Measurements from ENCODE around the gene CMTM4.

Gene CMTM4

GRCh38 chr16:66678337-66678736, 18.2 kb downstream of the CMTM4 start:
- no peak overlapping the region for H3K9ac ChIP-seq (ENCODE audit: low read depth, low read length)
- DNase-seq (no peak), ATAC-seq (ENCODE audit: insufficient read depth, low read depth) (no peak)
- no peaks in the 10 kb centered on the region for H4K20me1 ChIP-seq (ENCODE audit: insufficient read depth, low read length)
- no peaks in the 10 kb centered on the region for H3K4me1 ChIP-seq (ENCODE audit: insufficient read depth, low read length)
- H3K27ac ChIP-seq (ENCODE audit: low read length) = no peak overlapping the region
- no peaks in the 10 kb centered on the region for H3K79me2 ChIP-seq (ENCODE audit: insufficient read depth, low read length)
- H2AFZ ChIP-seq (ENCODE audit: low read depth, low read length) = no peak overlapping the region
- H3K36me3 ChIP-seq (ENCODE audit: insufficient read depth, low read length) = no peaks in the 10 kb centered on the region
- H3K4me3 ChIP-seq (ENCODE audit: low read depth in 1 of 2, low read length in 2 of 2) = no peak overlapping the region
- H3K4me2 ChIP-seq (ENCODE audit: insufficient read depth, low read length) = no peak overlapping the region
- no peaks in the 10 kb centered on the region for H3K9me3 ChIP-seq (ENCODE audit: insufficient read depth, low read length, severe bottlenecking)
- no peak for TF ChIP-seq EZH2 (IDR thresholded peaks at IDR 0.05; ENCODE audit: borderline replicate concordance, low read depth, low read length, severe bottlenecking)
- TF ChIP-seq, protein P1, sequence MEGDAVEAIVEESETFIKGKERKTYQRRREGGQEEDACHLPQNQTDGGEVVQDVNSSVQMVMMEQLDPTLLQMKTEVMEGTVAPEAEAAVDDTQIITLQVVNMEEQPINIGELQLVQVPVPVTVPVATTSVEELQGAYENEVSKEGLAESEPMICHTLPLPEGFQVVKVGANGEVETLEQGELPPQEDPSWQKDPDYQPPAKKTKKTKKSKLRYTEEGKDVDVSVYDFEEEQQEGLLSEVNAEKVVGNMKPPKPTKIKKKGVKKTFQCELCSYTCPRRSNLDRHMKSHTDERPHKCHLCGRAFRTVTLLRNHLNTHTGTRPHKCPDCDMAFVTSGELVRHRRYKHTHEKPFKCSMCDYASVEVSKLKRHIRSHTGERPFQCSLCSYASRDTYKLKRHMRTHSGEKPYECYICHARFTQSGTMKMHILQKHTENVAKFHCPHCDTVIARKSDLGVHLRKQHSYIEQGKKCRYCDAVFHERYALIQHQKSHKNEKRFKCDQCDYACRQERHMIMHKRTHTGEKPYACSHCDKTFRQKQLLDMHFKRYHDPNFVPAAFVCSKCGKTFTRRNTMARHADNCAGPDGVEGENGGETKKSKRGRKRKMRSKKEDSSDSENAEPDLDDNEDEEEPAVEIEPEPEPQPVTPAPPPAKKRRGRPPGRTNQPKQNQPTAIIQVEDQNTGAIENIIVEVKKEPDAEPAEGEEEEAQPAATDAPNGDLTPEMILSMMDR (IDR thresholded peaks at IDR 0.05; ENCODE audit: borderline replicate concordance, extremely low read depth, low read length, poor library complexity, severe bottlenecking) = no peak
- H3K27me3 ChIP-seq (ENCODE audit: insufficient read depth, low read length, poor library complexity) = no peaks in the 10 kb centered on the region

DNA sequence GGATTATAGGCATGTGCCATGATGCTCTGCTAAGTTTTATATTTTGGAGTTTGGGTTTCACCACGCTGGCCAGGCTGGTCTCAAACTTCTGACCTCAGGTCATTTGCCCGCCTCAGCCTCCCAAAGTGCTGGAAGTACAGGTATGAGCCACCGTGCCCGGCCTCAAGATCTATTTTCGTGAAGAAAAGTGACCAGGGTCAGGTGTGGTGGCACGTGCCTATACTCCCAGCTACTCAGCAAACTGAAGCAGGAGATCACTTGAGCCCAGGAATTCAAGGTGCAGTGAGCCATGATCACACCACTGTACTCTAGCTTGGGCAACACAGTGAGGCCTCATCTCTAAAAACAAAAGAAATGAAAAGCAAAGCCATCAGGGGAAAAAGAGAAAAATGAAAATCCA, 18.7 kb downstream of the CMTM4 start:
- no peak overlapping the region for H3K4me3 ChIP-seq (ENCODE audit: low read depth in 1 of 2, low read length in 2 of 2)
- no peak overlapping the region for H3K27ac ChIP-seq (ENCODE audit: low read length)
- H4K20me1 ChIP-seq (ENCODE audit: insufficient read depth, low read length) = no peaks in the 10 kb centered on the region
- ATAC-seq (ENCODE audit: insufficient read depth, low read depth) (no peak), DNase-seq (no peak)
- no peaks in the 10 kb centered on the region for H3K79me2 ChIP-seq (ENCODE audit: insufficient read depth, low read length)
- TF ChIP-seq EZH2 (IDR thresholded peaks at IDR 0.05; ENCODE audit: borderline replicate concordance, low read depth, low read length, severe bottlenecking) = no peak
- TF ChIP-seq, protein P1 (IDR thresholded peaks at IDR 0.05; ENCODE audit: borderline replicate concordance, extremely low read depth, low read length, poor library complexity, severe bottlenecking) = no peak
- H3K36me3 ChIP-seq (ENCODE audit: insufficient read depth, low read length) = no peaks in the 10 kb centered on the region
- no peak overlapping the region for H3K9ac ChIP-seq (ENCODE audit: low read depth, low read length)
- no peak overlapping the region for H3K4me2 ChIP-seq (ENCODE audit: insufficient read depth, low read length)
- H2AFZ ChIP-seq (ENCODE audit: low read depth, low read length) = no peak overlapping the region
- H3K27me3 ChIP-seq (ENCODE audit: insufficient read depth, low read length, poor library complexity) = no peaks in the 10 kb centered on the region
- no peaks in the 10 kb centered on the region for H3K4me1 ChIP-seq (ENCODE audit: insufficient read depth, low read length)
- H3K9me3 ChIP-seq (ENCODE audit: insufficient read depth, low read length, severe bottlenecking) = no peaks in the 10 kb centered on the region

GRCh38 chr16:66677179-66677578, 19.4 kb downstream of the CMTM4 start:
- Histone ChIP-seq H2AFZ (ENCODE audit: low read depth, low read length) (no peak overlapping the region), H3K79me2 (ENCODE audit: insufficient read depth, low read length) (no peaks in the 10 kb centered on the region), H3K4me1 (ENCODE audit: insufficient read depth, low read length) (no peaks in the 10 kb centered on the region), H3K27ac (ENCODE audit: low read length) (no peak overlapping the region), H3K9ac (ENCODE audit: low read depth, low read length) (no peak overlapping the region), H3K36me3 (ENCODE audit: insufficient read depth, low read length) (no peaks in the 10 kb centered on the region), H3K27me3 (ENCODE audit: insufficient read depth, low read length, poor library complexity) (no peaks in the 10 kb centered on the region), H3K9me3 (ENCODE audit: insufficient read depth, low read length, severe bottlenecking) (no peaks in the 10 kb centered on the region), H3K4me2 (ENCODE audit: insufficient read depth, low read length) (no peak overlapping the region), H3K4me3 (ENCODE audit: low read depth in 1 of 2, low read length in 2 of 2) (no peak overlapping the region), H4K20me1 (ENCODE audit: insufficient read depth, low read length) (no peaks in the 10 kb centered on the region)
- TF ChIP-seq EZH2 (IDR thresholded peaks at IDR 0.05; ENCODE audit: borderline replicate concordance, low read depth, low read length, severe bottlenecking) = no peak
- TF ChIP-seq, protein P1 (IDR thresholded peaks at IDR 0.05; ENCODE audit: borderline replicate concordance, extremely low read depth, low read length, poor library complexity, severe bottlenecking) = no peak
- no peak for ATAC-seq (ENCODE audit: insufficient read depth, low read depth)
- no peak for DNase-seq

DNA sequence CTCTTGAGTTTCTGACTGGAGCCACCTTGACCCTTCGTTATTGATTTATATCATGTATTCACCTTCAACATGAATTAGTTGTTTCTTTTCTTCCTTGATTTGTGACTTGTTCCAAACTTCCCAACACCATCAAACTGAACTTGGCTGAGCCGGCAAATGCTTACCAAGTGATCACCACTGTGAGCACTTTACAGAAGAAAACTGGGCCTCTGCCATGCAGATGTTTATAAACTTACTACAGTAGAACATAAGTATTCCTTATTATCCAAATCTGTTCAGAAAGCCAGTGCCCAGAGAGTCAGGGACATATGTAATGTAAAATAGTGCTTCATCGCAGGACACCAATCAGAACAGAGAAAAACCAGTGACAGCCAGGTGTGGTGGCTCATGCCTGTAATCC, 19.9 kb downstream of the CMTM4 start:
- H2AFZ ChIP-seq (ENCODE audit: low read depth, low read length) = no peak overlapping the region
- H3K36me3 ChIP-seq (ENCODE audit: insufficient read depth, low read length) = no peaks in the 10 kb centered on the region
- H4K20me1 ChIP-seq (ENCODE audit: insufficient read depth, low read length) = no peaks in the 10 kb centered on the region
- H3K9ac ChIP-seq (ENCODE audit: low read depth, low read length) = no peak overlapping the region
- H3K9me3 ChIP-seq (ENCODE audit: insufficient read depth, low read length, severe bottlenecking) = no peaks in the 10 kb centered on the region
- no peaks in the 10 kb centered on the region for H3K4me1 ChIP-seq (ENCODE audit: insufficient read depth, low read length)
- ATAC-seq (ENCODE audit: insufficient read depth, low read depth) (no peak), DNase-seq (no peak)
- no peak overlapping the region for H3K4me3 ChIP-seq (ENCODE audit: low read depth in 1 of 2, low read length in 2 of 2)
- H3K79me2 ChIP-seq (ENCODE audit: insufficient read depth, low read length) = no peaks in the 10 kb centered on the region
- H3K4me2 ChIP-seq (ENCODE audit: insufficient read depth, low read length) = no peak overlapping the region
- H3K27ac ChIP-seq (ENCODE audit: low read length) = no peak overlapping the region
- no peaks in the 10 kb centered on the region for H3K27me3 ChIP-seq (ENCODE audit: insufficient read depth, low read length, poor library complexity)
- TF ChIP-seq, protein P1 (IDR thresholded peaks at IDR 0.05; ENCODE audit: borderline replicate concordance, extremely low read depth, low read length, poor library complexity, severe bottlenecking) = no peak
- no peak for TF ChIP-seq EZH2 (IDR thresholded peaks at IDR 0.05; ENCODE audit: borderline replicate concordance, low read depth, low read length, severe bottlenecking)

Measured in DND-41 (cell line).